Activated T-cell treated with anti-CD3 and anti-CD28 coated beads, Interleukin-2, amount 50 U/mL, for 72 hours (primary cell): ENCODE measurements around the gene XPR1. TPM values are rescaled to one million over a fixed set of nuclear protein-coding genes. Genes with fewer than 3 reads are reported as not detected.
"Not testable (repeated sequence)": the region's sequence is repeated elsewhere in the genome, so short reads cannot be mapped to it uniquely, and the experiment has no call there.

Experiments
- ATAC-seq, 2 donors: fragments of 150-1000 bp; cut with Tn5 transposase; replicated peaks in 1 of 2; 2 replicates each; pipeline ENCODE4 v1.10.0; 2021; ENCODE audit warnings: moderate library complexity in 2 of 2, mild to moderate bottlenecking in 1 of 2
- DNase-seq, 2 donors: peaks; one replicate each; pipeline ENCODE4 v3.0.0; 2021 to 2022; ENCODE audit warnings: mixed read lengths in 1 of 2
- H3K27ac Mint-ChIP-seq: one replicate; pipeline ENCODE4 v1.8.0; 2022; ENCODE audit warnings: mild to moderate bottlenecking, moderate library complexity, mixed read lengths
- H3K27me3 Mint-ChIP-seq: one replicate; pipeline ENCODE4 v1.8.0; 2022; ENCODE audit warnings: low read depth, mixed read lengths
- H3K36me3 Mint-ChIP-seq, 2 donors: one replicate each; pipeline ENCODE4 v1.8.0; 2022; ENCODE audit warnings: mixed read lengths in 2 of 2, mild to moderate bottlenecking in 1 of 2; ENCODE audit not compliant: insufficient read depth in 2 of 2
- H3K4me1 Mint-ChIP-seq: one replicate; pipeline ENCODE4 v1.8.0; 2022; ENCODE audit warnings: low read depth, mixed read lengths
- H3K4me3 Mint-ChIP-seq, 2 donors: one replicate each; pipeline ENCODE4 v1.8.0; 2022; ENCODE audit warnings: mild to moderate bottlenecking in 2 of 2, mixed read lengths in 2 of 2, moderate library complexity in 2 of 2
- H3K9me3 Mint-ChIP-seq, 2 donors: one replicate each; pipeline ENCODE4 v1.8.0; 2022; ENCODE audit warnings: mixed read lengths in 2 of 2
- total RNA-seq, 2 donors: library from RNA; stranded (reverse); gene quantifications; one replicate each; pipeline ENCODE4 v1.2.3, GENCODE V29; 2022

Gene XPR1
- total RNA-seq, 2 donors from 2014 or later = 17.8 to 20.3 TPM

- Mint-ChIP-seq H3K4me1 (peaks cover 24% of the 10 kb centered on the region), H3K36me3 (peaks cover 0 to 4% of the 10 kb centered on the region in 2 donors), H3K4me3 (no peak overlapping the region), H3K27ac (no peak overlapping the region), H3K27me3 (no peaks in the 10 kb centered on the region), H3K9me3 (no peaks in the 10 kb centered on the region)
- ATAC-seq = no peak
- DNase-seq = no peak
Observed at GRCh38 chr1:180854001-180854400, 222.2 kb downstream of the XPR1 start.

GRCh38 chr1:180854456-180854855, 222.6 kb downstream of the XPR1 start:
- no peaks in the 10 kb centered on the region for H3K27me3 Mint-ChIP-seq

GRCh38 chr1:180857947-180858725, 226.3 kb downstream of the XPR1 start:
- not testable (repeated sequence) for H3K27me3 Mint-ChIP-seq, H3K27ac Mint-ChIP-seq

More at GRCh38 chr1:180854456-180854855, 222.6 kb downstream of the XPR1 start:
- Mint-ChIP-seq H3K4me3 (no peak overlapping the region), H3K9me3 (no peaks in the 10 kb centered on the region), H3K36me3 (peaks cover 0 to 4% of the 10 kb centered on the region in 2 donors), H3K27ac (no peak overlapping the region), H3K4me1 (peaks cover 24% of the 10 kb centered on the region)
- ATAC-seq (no peak), DNase-seq (no peak)

GRCh38 chr1:180859306-180859705, 227.5 kb downstream of the XPR1 start:
- Mint-ChIP-seq H3K9me3 (no peaks in the 10 kb centered on the region), H3K4me3 (no peak overlapping the region), H3K36me3 (peaks cover 0 to 5% of the 10 kb centered on the region in 2 donors), H3K27ac (no peak overlapping the region), H3K4me1 (no peaks in the 10 kb centered on the region), H3K27me3 (no peaks in the 10 kb centered on the region)
- ATAC-seq (no peak), DNase-seq (no peak)

More at GRCh38 chr1:180857947-180858725, 226.3 kb downstream of the XPR1 start:
- H3K36me3 Mint-ChIP-seq, DNase-seq, ATAC-seq, H3K9me3 Mint-ChIP-seq, H3K4me1 Mint-ChIP-seq, H3K4me3 Mint-ChIP-seq: not testable (repeated sequence)

- Mint-ChIP-seq H3K27me3 (no peaks in the 10 kb centered on the region), H3K4me3 (no peak overlapping the region)
- no peak for ATAC-seq
Observed at GRCh38 chr1:180860535-180860934, 228.7 kb downstream of the XPR1 start.

GRCh38 chr1:180862305-180862704, 230.5 kb downstream of the XPR1 start:
- Mint-ChIP-seq H3K27ac (no peak overlapping the region), H3K9me3 (no peaks in the 10 kb centered on the region), H3K4me1 (no peaks in the 10 kb centered on the region), H3K27me3 (no peaks in the 10 kb centered on the region), H3K36me3 (peaks cover 2 to 3% of the 10 kb centered on the region in 2 donors), H3K4me3 (no peak overlapping the region)
- no peak for ATAC-seq
- DNase-seq = no peak

More at GRCh38 chr1:180860535-180860934, 228.7 kb downstream of the XPR1 start:
- H3K9me3 Mint-ChIP-seq = no peaks in the 10 kb centered on the region
- H3K36me3 Mint-ChIP-seq = peaks cover 2 to 6% of the 10 kb centered on the region in 2 donors
- no peaks in the 10 kb centered on the region for H3K4me1 Mint-ChIP-seq
- no peak for DNase-seq
- no peak overlapping the region for H3K27ac Mint-ChIP-seq

GRCh38 chr1:180863158-180863775, 231.4 kb downstream of the XPR1 start:
- H3K4me3 Mint-ChIP-seq = no peak overlapping the region
- DNase-seq = peak; percentile 3 to 27

GRCh38 chr1:180881806-180882509, 250.1 kb downstream of the XPR1 start:
- Mint-ChIP-seq H3K4me3 (no peak overlapping the region), H3K27me3 (no peaks in the 10 kb centered on the region), H3K9me3 (no peaks in the 10 kb centered on the region), H3K4me1 (no peaks in the 10 kb centered on the region), H3K36me3 (peaks cover 2 to 3% of the 10 kb centered on the region in 2 donors), H3K27ac (peak overlapping the region; percentile 35)
- ATAC-seq (peak in 1 of 2 donors; percentile 31), DNase-seq (no peak)

More at GRCh38 chr1:180863158-180863775, 231.4 kb downstream of the XPR1 start:
- Mint-ChIP-seq H3K27ac (no peak overlapping the region), H3K27me3 (no peaks in the 10 kb centered on the region), H3K36me3 (peaks cover 2 to 3% of the 10 kb centered on the region in 2 donors), H3K9me3 (no peaks in the 10 kb centered on the region), H3K4me1 (no peaks in the 10 kb centered on the region)
- no peak for ATAC-seq

- ATAC-seq (no peak), DNase-seq (no peak)
- Mint-ChIP-seq H3K4me1 (no peaks in the 10 kb centered on the region), H3K36me3 (peaks cover 2 to 3% of the 10 kb centered on the region in 2 donors), H3K4me3 (no peak overlapping the region), H3K9me3 (no peaks in the 10 kb centered on the region), H3K27ac (no peak overlapping the region), H3K27me3 (no peaks in the 10 kb centered on the region)
Observed at GRCh38 chr1:180884588-180885300, 252.9 kb downstream of the XPR1 start.

- ATAC-seq (no peak), DNase-seq (no peak)
- no peak overlapping the region for H3K27ac Mint-ChIP-seq
- peaks cover 2 to 3% of the 10 kb centered on the region in 2 donors for H3K36me3 Mint-ChIP-seq
- no peaks in the 10 kb centered on the region for H3K27me3 Mint-ChIP-seq
- no peaks in the 10 kb centered on the region for H3K4me1 Mint-ChIP-seq
- no peaks in the 10 kb centered on the region for H3K9me3 Mint-ChIP-seq
- no peak overlapping the region for H3K4me3 Mint-ChIP-seq
Observed at GRCh38 chr1:180886338-180886737, 254.5 kb downstream of the XPR1 start.

GRCh38 chr1:180887841-180888240, 256.0 kb downstream of the XPR1 start:
- no peak for DNase-seq
- H3K27ac Mint-ChIP-seq = no peak overlapping the region
- H3K9me3 Mint-ChIP-seq = no peaks in the 10 kb centered on the region
- H3K4me1 Mint-ChIP-seq = no peaks in the 10 kb centered on the region
- no peak for ATAC-seq
- no peak overlapping the region for H3K4me3 Mint-ChIP-seq
- H3K36me3 Mint-ChIP-seq = peaks cover 2 to 3% of the 10 kb centered on the region in 2 donors
- H3K27me3 Mint-ChIP-seq = no peaks in the 10 kb centered on the region

- Mint-ChIP-seq H3K9me3 (no peaks in the 10 kb centered on the region), H3K4me1 (no peaks in the 10 kb centered on the region), H3K4me3 (no peak overlapping the region), H3K27me3 (no peaks in the 10 kb centered on the region), H3K36me3 (no peaks in the 10 kb centered on the region), H3K27ac (no peak overlapping the region)
- DNase-seq (no peak), ATAC-seq (no peak)
Observed at GRCh38 chr1:180888870-180889269, 257.0 kb downstream of the XPR1 start.
